GM18526 (cell line): ENCODE data around the gene LSM14B.

Experiments
- POLR2A ChIP-seq: IDR thresholded peaks from 3 replicates; pipeline ENCODE4 v1.6.1; 2011; ENCODE audit not compliant: insufficient read length; ENCODE audit errors: extremely low read depth

Gene LSM14B

GRCh38 chr20:62162765-62163484 is 40.6 kb downstream of the LSM14B start:
- TF ChIP-seq POLR2A = no peak

- TF ChIP-seq POLR2A = no peak
Measured at GRCh38 chr20:62163485-62163865, 41.2 kb downstream of the LSM14B start.

- no peak for TF ChIP-seq POLR2A
Measured at GRCh38 chr20:62163986-62164762, 41.9 kb downstream of the LSM14B start.

GRCh38 chr20:62164879-62165761 is 42.8 kb downstream of the LSM14B start:
- no peak for TF ChIP-seq POLR2A

- TF ChIP-seq POLR2A = no peak
Measured at GRCh38 chr20:62165762-62166399, 43.6 kb downstream of the LSM14B start.

GRCh38 chr20:62167474-62167873 is 45.2 kb downstream of the LSM14B start:
- no peak for TF ChIP-seq POLR2A

GRCh38 chr20:62168061-62168460 is 45.8 kb downstream of the LSM14B start:
- no peak for TF ChIP-seq POLR2A

GRCh38 chr20:62168890-62169435 is 46.7 kb downstream of the LSM14B start:
- no peak for TF ChIP-seq POLR2A

GRCh38 chr20:62170536-62170935 is 48.3 kb downstream of the LSM14B start:
- TF ChIP-seq POLR2A = no peak

GRCh38 chr20:62171245-62171644 is 49.0 kb downstream of the LSM14B start:
- TF ChIP-seq POLR2A = no peak

GRCh38 chr20:62172666-62173065 is 50.4 kb downstream of the LSM14B start:
- no peak for TF ChIP-seq POLR2A

GRCh38 chr20:62174021-62174804 is 51.9 kb downstream of the LSM14B start:
- TF ChIP-seq POLR2A = no peak

GRCh38 chr20:62174870-62175624 is 52.8 kb downstream of the LSM14B start:
- TF ChIP-seq POLR2A = no peak
